ENCODE data around the gene LCE4A.

DNA sequence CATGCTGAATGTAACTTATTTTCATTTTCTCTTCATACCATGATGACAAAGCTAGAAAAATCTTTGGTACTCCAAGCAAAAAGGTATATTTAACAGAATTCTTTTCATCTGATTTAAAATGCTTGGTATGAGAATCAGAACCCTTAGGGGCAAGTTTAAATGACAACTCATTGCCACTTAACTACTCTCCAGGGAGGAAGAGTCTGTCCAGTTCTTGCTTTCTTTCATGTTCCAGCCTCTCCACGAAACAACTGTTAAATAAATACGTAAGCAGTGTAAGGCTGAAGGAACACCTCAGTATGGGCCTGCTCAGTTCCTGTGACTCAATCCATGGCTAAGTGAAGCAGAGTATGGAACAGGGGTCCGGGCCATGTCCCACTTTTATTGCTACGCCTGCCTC is 8.2 kb upstream of the LCE4A start:
- TF ChIP-seq, protein P1, sequence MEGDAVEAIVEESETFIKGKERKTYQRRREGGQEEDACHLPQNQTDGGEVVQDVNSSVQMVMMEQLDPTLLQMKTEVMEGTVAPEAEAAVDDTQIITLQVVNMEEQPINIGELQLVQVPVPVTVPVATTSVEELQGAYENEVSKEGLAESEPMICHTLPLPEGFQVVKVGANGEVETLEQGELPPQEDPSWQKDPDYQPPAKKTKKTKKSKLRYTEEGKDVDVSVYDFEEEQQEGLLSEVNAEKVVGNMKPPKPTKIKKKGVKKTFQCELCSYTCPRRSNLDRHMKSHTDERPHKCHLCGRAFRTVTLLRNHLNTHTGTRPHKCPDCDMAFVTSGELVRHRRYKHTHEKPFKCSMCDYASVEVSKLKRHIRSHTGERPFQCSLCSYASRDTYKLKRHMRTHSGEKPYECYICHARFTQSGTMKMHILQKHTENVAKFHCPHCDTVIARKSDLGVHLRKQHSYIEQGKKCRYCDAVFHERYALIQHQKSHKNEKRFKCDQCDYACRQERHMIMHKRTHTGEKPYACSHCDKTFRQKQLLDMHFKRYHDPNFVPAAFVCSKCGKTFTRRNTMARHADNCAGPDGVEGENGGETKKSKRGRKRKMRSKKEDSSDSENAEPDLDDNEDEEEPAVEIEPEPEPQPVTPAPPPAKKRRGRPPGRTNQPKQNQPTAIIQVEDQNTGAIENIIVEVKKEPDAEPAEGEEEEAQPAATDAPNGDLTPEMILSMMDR (conservative IDR thresholded peaks at IDR 0.05): no peak
- no peak for TF ChIP-seq EZH2 (IDR thresholded peaks at IDR 0.05; ENCODE audit: low read depth)

Measured in PC-9 (cell line).